H9 (cell line): Measurements from ENCODE around the gene CKLF. TPM values are rescaled to one million over a fixed set of nuclear protein-coding genes. Genes with fewer than 3 reads are reported as not detected.

Experiments
- DNase-seq: peaks from one replicate; pipeline ENCODE4 v3.0.0-alpha.2; 2017
- H2AFZ ChIP-seq: one replicate; pipeline ENCODE4 v1.6.1; 2013; ENCODE audit warnings: mild to moderate bottlenecking, low read length, control low read depth, moderate library complexity
- H2AK5ac ChIP-seq: 2 replicates; pipeline ENCODE4 v1.6.1; 2013; ENCODE audit warnings: low read length, control low read depth, mixed read lengths; ENCODE audit not compliant: insufficient read length
- H2BK120ac ChIP-seq: one replicate; pipeline ENCODE4 v1.6.1; 2013; ENCODE audit warnings: low read depth, mild to moderate bottlenecking, low read length, control low read depth, inconsistent platforms; ENCODE audit not compliant: poor library complexity, severe bottlenecking
- H2BK12ac ChIP-seq: 2 replicates; pipeline ENCODE4 v1.6.1; 2013; ENCODE audit warnings: low read length, control low read depth, mixed read lengths, low read depth; ENCODE audit not compliant: insufficient read length
- H2BK15ac ChIP-seq: 2 replicates; pipeline ENCODE4 v1.6.1; 2013; ENCODE audit warnings: low read depth, low read length, control low read depth
- H2BK20ac ChIP-seq: one replicate; pipeline ENCODE4 v1.6.1; 2013; ENCODE audit warnings: low read depth, mild to moderate bottlenecking, low read length, control low read depth, inconsistent platforms; ENCODE audit not compliant: poor library complexity, severe bottlenecking
- H2BK5ac ChIP-seq: 2 replicates; pipeline ENCODE4 v1.6.1; 2013; ENCODE audit warnings: low read length, control low read depth, mixed read lengths; ENCODE audit not compliant: insufficient read length
- H3K14ac ChIP-seq: 2 replicates; pipeline ENCODE4 v1.6.1; 2013; ENCODE audit warnings: low read length, control low read depth; ENCODE audit not compliant: insufficient read depth
- H3K18ac ChIP-seq: 2 replicates; pipeline ENCODE4 v1.6.1; 2013; ENCODE audit warnings: low read depth, mild to moderate bottlenecking, mixed read lengths, low read length, control low read depth; ENCODE audit not compliant: insufficient read length
- H3K23ac ChIP-seq: 2 replicates; pipeline ENCODE4 v1.6.1; 2013; ENCODE audit warnings: low read length, control low read depth, mixed read lengths, low read depth; ENCODE audit not compliant: insufficient read length
- H3K23me2 ChIP-seq: 2 replicates; pipeline ENCODE4 v1.6.1; 2013; ENCODE audit warnings: low read depth, mild to moderate bottlenecking, mixed read lengths, low read length, control low read depth; ENCODE audit not compliant: insufficient read length, poor library complexity, severe bottlenecking
- H3K27ac ChIP-seq: 2 replicates; pipeline ENCODE4 v1.5.1; 2013; ENCODE audit warnings: low read length, control low read depth, mixed read lengths, low read depth; ENCODE audit not compliant: insufficient read length
- H3K27me3 ChIP-seq: 2 replicates; pipeline ENCODE4 v1.6.1; 2013; ENCODE audit warnings: low read length, control low read depth, inconsistent platforms; ENCODE audit not compliant: insufficient read depth
- H3K4ac ChIP-seq: 2 replicates; pipeline ENCODE4 v1.6.1; 2013; ENCODE audit warnings: low read depth, mild to moderate bottlenecking, control low read depth, inconsistent platforms, low read length, moderate library complexity
- H3K4me1 ChIP-seq: 2 replicates; pipeline ENCODE4 v1.6.1; 2013; ENCODE audit warnings: low read length, control low read depth, inconsistent platforms; ENCODE audit not compliant: insufficient read depth
- H3K4me2 ChIP-seq: 2 replicates; pipeline ENCODE4 v1.6.1; 2013; ENCODE audit warnings: low read length, control low read depth, mixed read lengths; ENCODE audit not compliant: insufficient read length, insufficient read depth
- H3K56ac ChIP-seq: 2 replicates; pipeline ENCODE4 v1.6.1; 2013; ENCODE audit warnings: low read depth, mild to moderate bottlenecking, mixed read lengths, low read length, control low read depth; ENCODE audit not compliant: insufficient read length
- H3K79me1 ChIP-seq: 2 replicates; pipeline ENCODE4 v1.6.1; 2013; ENCODE audit warnings: low read depth, mild to moderate bottlenecking, moderate library complexity, low read length, control low read depth, inconsistent platforms; ENCODE audit not compliant: insufficient read depth, poor library complexity, severe bottlenecking
- H3K79me2 ChIP-seq: 2 replicates; pipeline ENCODE4 v1.6.1; 2013; ENCODE audit warnings: low read length, control low read depth, inconsistent platforms; ENCODE audit not compliant: insufficient read depth
- H3K9ac ChIP-seq: 2 replicates; pipeline ENCODE4 v1.6.1; 2013; ENCODE audit warnings: low read length, control low read depth, mixed read lengths; ENCODE audit not compliant: insufficient read length; ENCODE audit errors: extremely low read depth
- H3K9me3 ChIP-seq: one replicate; pipeline ENCODE4 v1.6.1; 2013; ENCODE audit warnings: low read depth, low read length, inconsistent platforms; ENCODE audit not compliant: control insufficient read depth
- H3T11ph ChIP-seq: one replicate; pipeline ENCODE4 v1.6.1; 2013; ENCODE audit warnings: mild to moderate bottlenecking, low read length, control low read depth, inconsistent platforms
- H4K20me1 ChIP-seq: one replicate; pipeline ENCODE4 v1.6.1; 2013; ENCODE audit not compliant: control insufficient read depth, insufficient read length, insufficient read depth
- H4K5ac ChIP-seq: 2 replicates; pipeline ENCODE4 v1.6.1; 2013; ENCODE audit warnings: low read depth, mild to moderate bottlenecking, mixed read lengths, low read length, control low read depth; ENCODE audit not compliant: insufficient read length
- H4K8ac ChIP-seq: replicated peaks from 2 replicates; pipeline ENCODE4 v1.6.1; 2013; ENCODE audit warnings: low read length, control low read depth, mixed read lengths, low read depth; ENCODE audit not compliant: insufficient read length
- H4K91ac ChIP-seq: 2 replicates; pipeline ENCODE4 v1.6.1; 2013; ENCODE audit warnings: low read depth, mild to moderate bottlenecking, moderate library complexity, mixed read lengths, low read length, control low read depth; ENCODE audit not compliant: insufficient read length
- H3K27ac Mint-ChIP-seq, 3 experiments: 2 replicates in 2 of 3; 3 replicates in 1 of 3; pipeline ENCODE4 v1.8.0; 2020 to 2021; ENCODE audit warnings: mixed read lengths in 3 of 3, mild to moderate bottlenecking in 1 of 3, moderate library complexity in 1 of 3
- H3K27me3 Mint-ChIP-seq: 2 replicates; pipeline ENCODE4 v1.8.0; 2021; ENCODE audit warnings: low read depth, mild to moderate bottlenecking, moderate library complexity, mixed read lengths
- H3K36me3 Mint-ChIP-seq, 3 experiments: 2 replicates in 2 of 3; 3 replicates in 1 of 3; pipeline ENCODE4 v1.8.0; 2020 to 2021; ENCODE audit warnings: low read depth in 3 of 3, mixed read lengths in 3 of 3; ENCODE audit not compliant: insufficient read depth in 1 of 3
- H3K4me1 Mint-ChIP-seq, 2 experiments: 2 replicates each; pipeline ENCODE4 v1.8.0; 2020; ENCODE audit warnings: mixed read lengths in 2 of 2
- H3K4me3 Mint-ChIP-seq, 2 experiments: 2 replicates in 1 of 2; 3 replicates in 1 of 2; pipeline ENCODE4 v1.8.0; 2020 to 2021; ENCODE audit warnings: mild to moderate bottlenecking in 2 of 2, mixed read lengths in 2 of 2, moderate library complexity in 1 of 2
- H3K9me3 Mint-ChIP-seq, 2 experiments: 2 replicates in 1 of 2; 3 replicates in 1 of 2; pipeline ENCODE4 v1.8.0; 2020; ENCODE audit warnings: mild to moderate bottlenecking in 2 of 2, mixed read lengths in 2 of 2, moderate library complexity in 1 of 2
- WGBS: extraction: QIAGEN DNeasy Blood & Tissue Kit; methylation state at CpG from one replicate; pipeline ENCODE4 v1.1.7; 2013; ENCODE audit warnings: missing lambda C conversion rate, low lambda C conversion rate, mixed read lengths; ENCODE audit not compliant: insufficient read length; ENCODE audit errors: extremely low coverage; 5-methylcytosine and 5-hydroxymethylcytosine counted together
- total RNA-seq: library from RNA; stranded (reverse); gene quantifications from 2 replicates; pipeline ENCODE4 v1.2.1, GENCODE V29; 2021
- TF ChIP-seq, protein P1 (sequence below): fragments of 200-600 bp; sonication (generic); conservative IDR thresholded peaks from 3 replicates; pipeline ENCODE4 v1.8.0; 2021; ENCODE audit warnings: antibody characterized with exemption, mild to moderate bottlenecking

CKLF gene
- total RNA-seq, 1 experiment from 2014 or later: 23.1 TPM

GRCh38 chr16:66543541-66543940, 8.8 kb upstream of the CKLF start:
- no peak overlapping the region for H3K18ac ChIP-seq
- H2BK20ac ChIP-seq: no peak overlapping the region
- no peak overlapping the region for H3K27ac ChIP-seq
- no peak overlapping the region for H3K4me2 ChIP-seq
- H3K14ac ChIP-seq: no peak overlapping the region
- H4K5ac ChIP-seq: no peak overlapping the region
- no peak overlapping the region for H2AK5ac ChIP-seq
- Mint-ChIP-seq H3K4me3 (no peak overlapping the region), H3K27me3 (no peaks in the 10 kb centered on the region), H3K27ac (no peak overlapping the region), H3K4me1 (peaks cover 13 to 14% of the 10 kb centered on the region in 2 experiments), H3K36me3 (peaks cover 0 to 5% (median 4%) of the 10 kb centered on the region in 3 experiments; a peak in 4 of 7 replicates), H3K9me3 (no peaks in the 10 kb centered on the region)
- no CpG with 5 or more reads among the region's 6 CpGs for WGBS
- no peak overlapping the region for H2BK120ac ChIP-seq
- no peaks in the 10 kb centered on the region for H3K79me1 ChIP-seq
- TF ChIP-seq, protein P1, sequence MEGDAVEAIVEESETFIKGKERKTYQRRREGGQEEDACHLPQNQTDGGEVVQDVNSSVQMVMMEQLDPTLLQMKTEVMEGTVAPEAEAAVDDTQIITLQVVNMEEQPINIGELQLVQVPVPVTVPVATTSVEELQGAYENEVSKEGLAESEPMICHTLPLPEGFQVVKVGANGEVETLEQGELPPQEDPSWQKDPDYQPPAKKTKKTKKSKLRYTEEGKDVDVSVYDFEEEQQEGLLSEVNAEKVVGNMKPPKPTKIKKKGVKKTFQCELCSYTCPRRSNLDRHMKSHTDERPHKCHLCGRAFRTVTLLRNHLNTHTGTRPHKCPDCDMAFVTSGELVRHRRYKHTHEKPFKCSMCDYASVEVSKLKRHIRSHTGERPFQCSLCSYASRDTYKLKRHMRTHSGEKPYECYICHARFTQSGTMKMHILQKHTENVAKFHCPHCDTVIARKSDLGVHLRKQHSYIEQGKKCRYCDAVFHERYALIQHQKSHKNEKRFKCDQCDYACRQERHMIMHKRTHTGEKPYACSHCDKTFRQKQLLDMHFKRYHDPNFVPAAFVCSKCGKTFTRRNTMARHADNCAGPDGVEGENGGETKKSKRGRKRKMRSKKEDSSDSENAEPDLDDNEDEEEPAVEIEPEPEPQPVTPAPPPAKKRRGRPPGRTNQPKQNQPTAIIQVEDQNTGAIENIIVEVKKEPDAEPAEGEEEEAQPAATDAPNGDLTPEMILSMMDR: no peak
- no peak for DNase-seq
- no peak overlapping the region for H4K8ac ChIP-seq
- H2BK12ac ChIP-seq: no peak overlapping the region
- H2AFZ ChIP-seq: no peak overlapping the region
- H3K9ac ChIP-seq: no peak overlapping the region
- no peaks in the 10 kb centered on the region for H3K9me3 ChIP-seq
- no peak overlapping the region for H3K56ac ChIP-seq
- no peaks in the 10 kb centered on the region for H3K79me2 ChIP-seq
- no peak overlapping the region for H2BK5ac ChIP-seq
- no peaks in the 10 kb centered on the region for H3K23me2 ChIP-seq
- H3K4me1 ChIP-seq: peaks cover 8% of the 10 kb centered on the region; the same call in 1 of the 2 replicates
- no peak overlapping the region for H3K23ac ChIP-seq
- no peak overlapping the region for H2BK15ac ChIP-seq
- no peak overlapping the region for H4K91ac ChIP-seq
- H3T11ph ChIP-seq: no peak overlapping the region
- no peaks in the 10 kb centered on the region for H3K27me3 ChIP-seq
- H3K4ac ChIP-seq: no peak overlapping the region
- no peaks in the 10 kb centered on the region for H4K20me1 ChIP-seq
